C4-2B (cell line): ENCODE data around the gene COBL.

ENCODE experiments used
- ZFX ChIP-seq: fragments of 450-650 bp; IDR thresholded peaks from 2 replicates; pipeline ENCODE4 v1.6.1; 2017
- TF ChIP-seq, protein P1 (sequence below): fragments of 450-650 bp; conservative IDR thresholded peaks from 2 replicates; pipeline ENCODE4 v1.5.1; 2017; ENCODE audit warnings: mild to moderate bottlenecking

DNA sequence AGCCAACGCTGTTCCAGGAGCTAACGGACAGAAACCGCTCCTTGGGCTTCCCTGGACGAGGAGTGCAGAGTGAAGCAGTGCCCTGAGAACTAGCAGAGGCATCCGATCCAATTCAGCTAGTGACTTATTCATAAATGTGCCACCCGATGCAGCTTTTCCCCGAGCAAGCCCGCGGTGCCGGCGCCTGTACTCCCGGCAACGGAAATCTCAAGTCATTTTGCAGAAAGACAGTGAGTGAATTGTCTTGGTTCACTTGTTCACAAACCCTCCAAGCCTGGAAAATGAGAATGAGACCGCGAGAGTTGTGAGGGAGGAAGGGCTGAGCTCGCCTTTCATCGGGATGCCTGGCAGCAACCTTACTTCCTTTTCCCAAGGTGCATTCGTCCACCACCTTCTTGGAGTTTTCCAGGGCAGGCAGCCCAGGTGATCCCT lies 87.5 kb downstream of the COBL start:
- TF ChIP-seq, protein P1, sequence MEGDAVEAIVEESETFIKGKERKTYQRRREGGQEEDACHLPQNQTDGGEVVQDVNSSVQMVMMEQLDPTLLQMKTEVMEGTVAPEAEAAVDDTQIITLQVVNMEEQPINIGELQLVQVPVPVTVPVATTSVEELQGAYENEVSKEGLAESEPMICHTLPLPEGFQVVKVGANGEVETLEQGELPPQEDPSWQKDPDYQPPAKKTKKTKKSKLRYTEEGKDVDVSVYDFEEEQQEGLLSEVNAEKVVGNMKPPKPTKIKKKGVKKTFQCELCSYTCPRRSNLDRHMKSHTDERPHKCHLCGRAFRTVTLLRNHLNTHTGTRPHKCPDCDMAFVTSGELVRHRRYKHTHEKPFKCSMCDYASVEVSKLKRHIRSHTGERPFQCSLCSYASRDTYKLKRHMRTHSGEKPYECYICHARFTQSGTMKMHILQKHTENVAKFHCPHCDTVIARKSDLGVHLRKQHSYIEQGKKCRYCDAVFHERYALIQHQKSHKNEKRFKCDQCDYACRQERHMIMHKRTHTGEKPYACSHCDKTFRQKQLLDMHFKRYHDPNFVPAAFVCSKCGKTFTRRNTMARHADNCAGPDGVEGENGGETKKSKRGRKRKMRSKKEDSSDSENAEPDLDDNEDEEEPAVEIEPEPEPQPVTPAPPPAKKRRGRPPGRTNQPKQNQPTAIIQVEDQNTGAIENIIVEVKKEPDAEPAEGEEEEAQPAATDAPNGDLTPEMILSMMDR = no peak
- TF ChIP-seq ZFX = no peak
